GM21381 (cell line): ENCODE measurements around the gene GGNBP2.
"Not testable (repeated sequence)": the region's sequence is repeated elsewhere in the genome, so short reads cannot be mapped to it uniquely, and the experiment has no call there.

Experiments used
- ATAC-seq: cut with Tn5 transposase; IDR thresholded peaks from one replicate; pipeline ENCODE4 v1.9.1; 2021; ENCODE audit warnings: mild to moderate bottlenecking, moderate library complexity; ENCODE audit not compliant: unreplicated experiment

GGNBP2 gene

DNA sequence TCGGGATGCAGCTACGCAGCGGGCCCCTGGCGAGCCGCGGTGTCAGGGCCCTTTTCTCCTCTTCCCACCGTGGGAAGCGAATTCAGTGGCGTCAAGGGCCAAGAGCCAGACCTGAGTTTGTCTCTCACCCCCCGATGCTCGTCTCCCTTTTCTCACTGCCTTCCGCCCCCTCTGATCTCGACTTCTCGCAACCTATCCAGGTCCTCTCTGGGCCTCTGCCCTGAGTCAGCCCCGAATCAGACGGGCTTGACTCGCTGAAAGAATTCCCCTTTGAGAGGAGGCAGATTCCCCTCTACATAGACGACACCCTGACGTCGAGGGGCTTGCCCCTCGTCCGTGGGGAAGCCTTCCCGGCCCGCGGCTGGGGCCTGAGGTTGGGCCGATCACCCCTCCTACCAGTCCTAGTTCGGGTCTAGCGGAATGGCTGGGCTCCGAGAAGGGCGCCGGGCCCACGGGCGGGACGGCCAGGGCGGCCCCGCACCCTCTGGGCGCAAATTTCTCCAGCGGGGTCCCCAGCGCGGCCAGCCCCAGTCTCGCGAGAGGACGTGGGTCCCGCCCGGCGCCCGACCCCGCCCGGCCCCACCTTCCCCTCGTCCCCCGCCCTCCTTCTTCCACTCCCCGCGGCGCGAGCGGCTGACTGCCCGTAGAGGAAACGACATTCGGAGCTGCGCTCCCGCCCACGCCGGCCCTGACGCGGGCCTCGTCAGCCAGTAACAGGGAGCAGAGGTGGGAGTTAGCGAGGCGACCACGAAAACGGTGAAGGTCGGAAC lies at the start of gene GGNBP2:
TSS of gene GGNBP2 (plus strand) at position 613 of the 770 bp plus-strand sequence. CDS start 806 bp downstream, outside the sequence.
- peak; percentile 46 for ATAC-seq

- ATAC-seq: no peak
These were observed 49.6 kb upstream of the GGNBP2 start for GRCh38 chr17:36495076-36495578.

DNA sequence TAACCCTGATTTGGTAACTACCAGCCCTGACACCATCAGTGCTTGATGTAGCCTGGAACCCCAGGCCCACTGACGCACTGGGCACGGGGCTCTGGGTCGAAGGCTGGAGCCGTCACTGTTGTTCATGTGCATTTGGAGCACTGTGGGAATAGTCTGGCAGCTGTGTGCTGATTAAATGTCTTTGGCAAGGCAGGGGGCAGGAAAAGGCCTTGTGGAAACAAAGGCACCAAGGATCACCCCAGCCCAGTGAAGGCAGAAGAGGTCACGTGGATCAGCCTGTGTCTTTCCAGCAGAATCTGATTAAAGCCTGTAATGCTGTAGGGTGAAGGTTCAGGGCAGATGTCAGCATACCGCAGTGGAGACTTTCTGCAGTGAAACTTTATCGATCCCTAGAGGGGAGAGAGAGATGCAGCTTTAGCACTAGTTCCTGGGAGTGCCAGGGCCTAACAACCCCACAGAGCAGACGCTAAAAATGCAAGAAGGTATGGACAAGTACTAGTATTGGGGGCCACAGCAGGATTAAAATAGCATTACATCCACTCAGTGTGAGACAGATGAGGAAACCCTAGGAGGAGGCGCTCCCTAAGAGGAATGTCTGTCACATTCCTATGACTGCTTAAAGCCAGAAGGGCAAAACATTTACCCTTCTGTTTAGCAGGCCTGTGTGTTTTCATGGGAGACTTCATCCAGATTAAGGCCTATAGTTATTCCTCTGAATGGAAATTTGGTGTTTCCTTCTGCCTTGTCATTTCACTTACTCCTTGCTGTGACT lies 48.5 kb upstream of the GGNBP2 start:
- ATAC-seq: no peak

DNA sequence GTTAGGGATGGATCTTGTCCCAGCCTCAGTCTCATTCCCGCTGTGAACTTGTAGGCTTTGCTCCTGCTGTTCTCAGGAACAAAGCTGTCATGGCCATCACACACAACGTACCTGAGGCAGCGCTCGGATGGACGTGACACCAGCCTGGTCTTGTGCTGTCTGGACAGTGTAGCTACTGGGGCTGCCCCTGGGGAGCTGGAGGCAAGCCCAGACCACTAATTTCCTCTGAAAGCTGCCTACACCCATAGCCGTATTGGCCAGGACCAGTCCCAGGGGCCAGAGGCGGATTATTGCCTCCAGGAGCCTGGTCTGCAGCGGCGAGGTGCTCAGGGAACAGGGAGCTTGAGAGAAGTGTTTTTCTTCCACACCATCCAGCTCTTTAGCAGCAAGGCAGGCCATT lies 46.6 kb upstream of the GGNBP2 start:
- ATAC-seq: no peak

GRCh38 chr17:36498560-36499300 lies 46.0 kb upstream of the GGNBP2 start:
- no peak for ATAC-seq

DNA sequence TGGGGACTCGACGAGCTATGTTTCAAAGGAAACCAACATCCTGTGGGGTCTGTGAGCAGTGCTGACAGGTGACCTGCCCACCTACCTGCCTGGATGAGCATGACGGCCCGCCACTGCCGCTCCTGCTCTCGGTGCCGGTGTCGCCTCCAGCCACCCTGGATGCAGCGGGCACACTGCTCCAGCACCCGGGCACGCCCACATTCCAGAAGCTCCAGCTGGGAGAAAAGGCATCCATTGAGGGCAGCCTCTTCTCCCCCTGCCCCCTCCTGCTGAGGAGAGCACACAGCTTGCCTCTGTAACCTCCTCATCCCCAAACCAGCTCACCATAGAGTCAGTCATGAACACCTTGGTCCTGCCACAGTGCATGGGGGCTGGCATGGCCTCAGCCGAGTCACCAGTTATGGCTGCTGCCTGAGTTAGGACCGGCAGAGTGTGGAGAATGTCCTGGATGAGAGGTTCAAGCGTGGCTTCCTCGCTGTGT lies 43.9 kb upstream of the GGNBP2 start:
- ATAC-seq: no peak

- ATAC-seq: no peak
These were observed 43.4 kb upstream of the GGNBP2 start for GRCh38 chr17:36501351-36501750.

DNA sequence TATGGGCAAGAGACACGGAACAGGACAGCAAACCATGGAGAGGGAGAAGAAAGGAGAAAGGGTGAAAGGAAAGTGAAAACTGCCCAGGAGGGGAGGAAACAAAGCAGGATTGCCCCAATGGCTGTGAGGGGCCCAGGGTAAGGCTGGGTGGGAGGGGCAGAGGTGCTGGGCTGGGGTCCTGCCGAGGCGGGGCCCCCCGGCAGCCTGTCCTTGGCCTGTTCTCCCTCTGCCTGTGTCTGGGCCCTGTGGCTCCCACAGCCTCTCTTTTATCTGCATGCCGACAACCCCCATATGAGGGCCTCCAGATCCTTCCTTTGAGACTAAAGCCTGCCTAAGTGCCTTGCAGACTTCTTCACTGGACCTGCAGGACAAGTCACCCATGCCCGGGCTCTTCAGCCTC lies 42.8 kb upstream of the GGNBP2 start:
- ATAC-seq: no peak

DNA sequence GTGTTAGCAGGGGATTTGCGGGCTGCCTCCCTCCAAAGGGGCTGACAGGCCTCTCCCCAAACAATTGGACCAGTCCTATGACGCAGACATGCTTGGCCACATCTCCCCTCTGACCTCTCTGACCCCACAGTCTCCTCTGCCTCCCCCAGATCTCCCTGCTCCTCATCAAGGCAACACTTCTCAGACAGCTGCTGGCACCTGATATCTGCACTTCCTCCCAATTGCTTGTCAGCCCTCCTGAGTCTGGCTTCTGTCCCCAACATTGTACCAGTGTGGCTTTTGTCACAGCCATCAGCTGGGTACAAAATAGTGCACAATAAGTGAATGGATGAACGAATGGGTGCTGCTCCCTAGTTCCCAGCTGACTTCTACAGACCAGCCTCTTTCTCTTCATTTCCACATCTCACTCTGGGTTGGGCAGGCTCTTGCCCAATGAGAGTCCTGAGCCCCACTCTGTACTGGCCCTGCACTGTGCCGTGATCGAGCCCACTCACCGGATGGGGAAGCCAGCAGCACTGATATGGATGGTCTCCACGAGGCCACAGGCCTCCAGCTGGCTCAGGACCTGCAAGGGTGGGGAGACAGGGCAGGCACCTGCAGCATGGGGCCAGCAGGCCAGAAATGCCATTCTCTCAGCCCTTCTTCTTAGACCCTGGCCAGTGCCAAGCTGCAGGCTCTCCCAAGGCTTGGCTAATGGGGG lies 41.1 kb upstream of the GGNBP2 start:
- no peak for ATAC-seq

DNA sequence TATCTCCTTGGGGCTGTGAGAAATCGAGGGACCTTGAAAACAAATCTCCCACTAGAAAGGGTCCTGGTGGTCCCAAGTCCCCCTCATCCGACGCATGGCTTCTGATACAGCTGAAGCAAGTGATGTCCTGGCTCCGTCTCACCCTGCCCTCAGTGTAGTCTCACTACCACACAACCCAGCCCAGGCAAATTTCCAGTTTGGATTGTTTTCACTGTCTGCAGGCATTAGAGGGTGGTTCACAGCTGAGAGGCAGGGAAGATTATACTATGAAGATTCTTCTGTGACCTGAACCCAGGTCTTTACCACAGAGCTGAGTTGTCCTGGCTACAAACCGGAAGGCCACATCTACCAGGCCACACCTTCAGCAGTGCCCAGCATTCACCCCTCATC lies 40.6 kb upstream of the GGNBP2 start:
- ATAC-seq: no peak

GRCh38 chr17:36505171-36505570 lies 39.5 kb upstream of the GGNBP2 start:
- ATAC-seq: no peak

DNA sequence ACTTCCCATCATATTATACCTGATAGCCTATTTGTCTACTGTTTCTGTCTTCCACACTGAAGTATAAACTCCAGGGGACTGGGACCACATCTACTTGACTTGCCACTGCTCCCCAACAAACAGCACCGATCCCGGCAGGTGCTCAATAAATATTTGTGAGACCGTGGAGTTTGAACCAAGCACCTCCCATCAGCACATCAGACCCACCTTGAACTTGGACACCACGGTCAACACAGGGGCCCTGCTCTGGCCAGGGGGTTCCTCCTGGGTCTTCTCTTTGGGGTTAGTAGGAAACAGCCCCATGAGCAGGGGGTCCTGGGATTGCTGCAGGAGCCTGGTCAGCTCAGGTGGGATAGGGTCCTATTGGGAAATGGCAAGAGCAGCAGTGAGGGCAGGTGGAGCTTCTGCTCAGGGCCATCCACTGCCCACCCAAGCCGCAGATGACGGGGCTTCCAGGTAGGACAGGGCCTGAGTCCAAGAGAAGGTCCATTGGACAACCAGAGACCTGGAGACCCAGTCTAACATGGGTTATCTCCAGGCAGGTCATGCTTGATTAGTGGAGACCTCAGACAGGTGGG lies 38.4 kb upstream of the GGNBP2 start:
- no peak for ATAC-seq

GRCh38 chr17:36506831-36507230 lies 37.9 kb upstream of the GGNBP2 start:
- ATAC-seq: no peak

DNA sequence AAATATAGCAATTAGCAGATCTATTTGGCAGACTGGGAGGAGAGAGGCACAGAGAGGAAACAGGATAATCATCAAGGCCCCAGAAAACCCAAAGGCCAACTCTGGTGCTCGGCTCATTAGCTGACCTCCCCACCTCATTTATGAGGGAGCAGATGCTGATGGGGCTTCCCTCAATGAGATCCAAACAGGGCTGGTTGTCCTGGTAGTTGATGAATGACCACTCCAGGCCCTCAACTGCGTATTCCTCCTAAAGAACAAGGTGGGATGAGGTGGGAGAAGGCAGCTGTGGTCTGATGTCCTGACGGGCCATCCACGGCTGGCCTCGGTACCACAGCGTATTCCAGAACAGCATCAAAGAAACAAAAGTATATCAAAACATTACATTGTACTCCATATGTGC lies 37.5 kb upstream of the GGNBP2 start:
- ATAC-seq: no peak

DNA sequence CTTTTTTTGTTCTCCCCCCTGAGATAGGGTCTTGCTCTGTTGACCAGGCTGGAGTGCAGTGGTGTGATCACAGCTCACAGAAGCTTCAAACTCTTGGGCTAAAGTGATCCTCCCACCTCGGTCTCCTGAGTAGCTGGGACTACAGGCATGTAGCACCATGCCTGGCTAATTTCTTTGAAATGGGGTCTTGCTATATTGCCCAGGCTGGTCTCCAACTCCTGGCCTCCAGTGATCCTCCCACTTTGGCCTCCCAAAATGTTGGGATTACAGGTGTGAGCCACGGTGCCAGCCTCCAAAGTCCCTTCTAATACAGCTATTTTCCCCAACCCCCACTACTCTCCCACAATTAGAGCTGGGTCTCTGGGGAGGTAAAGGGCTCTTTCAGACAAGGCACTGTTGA lies 36.3 kb upstream of the GGNBP2 start:
- not testable (repeated sequence) for ATAC-seq

DNA sequence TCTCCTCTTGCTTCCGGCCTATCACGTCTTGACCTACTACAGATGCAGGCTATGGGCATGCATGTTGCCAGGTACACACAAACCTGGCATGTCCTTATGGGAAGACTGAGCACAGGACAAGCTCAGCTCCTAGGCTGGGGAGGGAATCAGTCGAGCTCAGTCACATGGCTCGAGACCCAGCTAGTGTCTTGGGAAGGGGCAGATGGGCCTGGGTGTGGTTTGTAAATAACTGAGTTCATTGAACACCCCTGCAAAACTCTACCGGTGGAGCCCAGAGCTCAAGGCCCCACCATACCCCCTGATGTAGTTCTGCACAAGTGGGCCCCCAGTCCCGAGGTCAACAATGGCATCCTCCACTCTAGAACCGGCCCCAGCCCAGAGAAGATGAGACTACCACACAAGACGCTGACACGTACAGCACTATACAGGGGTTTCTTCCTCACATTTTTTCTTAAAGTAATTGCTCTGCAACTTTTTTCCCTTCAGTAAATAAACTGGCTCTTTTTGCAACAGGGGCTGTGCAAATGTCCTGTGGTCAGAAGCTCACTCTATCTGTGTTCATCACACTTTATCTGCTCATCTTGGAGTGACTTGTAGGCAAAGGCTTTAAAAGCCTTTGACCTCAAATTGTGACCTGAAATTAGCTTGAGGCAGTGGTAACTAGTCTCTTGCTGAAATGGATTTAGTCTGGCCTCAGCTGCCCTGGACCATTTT lies 35.3 kb upstream of the GGNBP2 start:
- no peak for ATAC-seq

- ATAC-seq: no peak
These were observed 34.1 kb upstream of the GGNBP2 start for GRCh38 chr17:36510636-36511035.

DNA sequence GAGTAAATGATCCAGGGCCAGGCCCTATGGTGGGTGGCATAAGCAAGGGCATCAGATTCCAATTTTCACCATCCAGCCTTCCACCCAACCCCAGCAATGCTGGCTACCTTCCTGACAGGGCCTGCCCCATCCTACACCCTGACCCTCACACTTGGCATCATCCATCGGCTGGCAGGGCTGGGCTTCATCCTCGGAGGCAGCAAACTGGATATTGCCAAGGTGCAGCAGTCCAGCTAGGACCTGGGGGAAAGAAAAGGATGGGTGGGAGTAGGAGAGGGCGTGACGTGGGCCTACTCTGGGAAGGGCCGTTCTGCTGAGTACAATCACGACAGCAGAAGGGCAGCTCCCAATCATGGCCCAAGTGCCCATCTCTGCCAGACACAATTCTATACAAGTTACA lies 33.5 kb upstream of the GGNBP2 start:
- ATAC-seq: no peak

DNA sequence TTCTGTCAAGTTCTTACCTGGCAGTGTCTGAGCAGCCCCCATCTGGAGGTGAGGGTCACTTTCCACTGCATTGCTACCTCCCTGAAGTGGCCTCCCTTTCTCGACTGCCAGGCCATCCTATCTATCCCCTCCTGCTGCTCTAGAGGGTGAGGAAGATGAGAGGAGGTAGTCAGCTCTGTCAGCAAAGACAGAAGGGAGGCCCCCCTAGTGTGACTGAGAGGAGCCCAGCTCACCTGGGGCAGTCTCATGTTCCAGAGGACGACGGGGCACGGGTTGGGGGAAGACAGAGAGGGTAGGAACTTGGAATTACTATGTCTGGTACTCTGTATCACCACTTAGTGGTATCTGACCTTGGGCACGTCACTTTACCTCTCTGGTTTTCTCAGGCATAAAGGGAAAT lies 32.1 kb upstream of the GGNBP2 start:
- no peak for ATAC-seq

GRCh38 chr17:36514856-36515255 lies 29.9 kb upstream of the GGNBP2 start:
- ATAC-seq: no peak
